Kidney glomerular epithelial cell (primary cell): Measurements from ENCODE around the gene DIP2B.

Experiments
- DNase-seq: peaks from one replicate; lab custom pipeline; 2025; lab: John Stamatoyannopoulos, UW

Gene DIP2B

GRCh38 chr12:50775251-50775650, 270.5 kb downstream of the DIP2B start:
- no peak for DNase-seq

GRCh38 chr12:50776749-50777728, 272.3 kb downstream of the DIP2B start:
- no peak for DNase-seq

- DNase-seq: no peak
Measured at GRCh38 chr12:50778663-50779590, 274.1 kb downstream of the DIP2B start.

- no peak for DNase-seq
Measured at GRCh38 chr12:50780013-50780412, 275.2 kb downstream of the DIP2B start.

- DNase-seq: no peak
Measured at GRCh38 chr12:50784501-50784900, 279.7 kb downstream of the DIP2B start.

GRCh38 chr12:50785406-50786001, 280.7 kb downstream of the DIP2B start:
- no peak for DNase-seq

GRCh38 chr12:50786498-50787231, 281.9 kb downstream of the DIP2B start:
- peak; percentile 94 for DNase-seq

GRCh38 chr12:50787618-50788017, 282.8 kb downstream of the DIP2B start:
- no peak for DNase-seq

- peak; percentile 1 for DNase-seq
Measured at GRCh38 chr12:50788561-50788960, 283.8 kb downstream of the DIP2B start.

- no peak for DNase-seq
Measured at GRCh38 chr12:50790081-50790480, 285.3 kb downstream of the DIP2B start.
